ENCODE data around the gene RAB14.

Gene RAB14

GRCh38 chr9:121219530-121219929, 17.9 kb upstream of the RAB14 start:
- no peak for DNase-seq (ENCODE audit: low read depth)

- no peak for DNase-seq (ENCODE audit: low read depth)
Observed at GRCh38 chr9:121218357-121219027, 16.8 kb upstream of the RAB14 start.

- no peak for DNase-seq (ENCODE audit: low read depth)
Observed at GRCh38 chr9:121217609-121218292, 16.1 kb upstream of the RAB14 start.

GRCh38 chr9:121216271-121216805, 14.7 kb upstream of the RAB14 start:
- no peak for DNase-seq (ENCODE audit: low read depth)

GRCh38 chr9:121214005-121214404, 12.3 kb upstream of the RAB14 start:
- no peak for DNase-seq (ENCODE audit: low read depth)

- DNase-seq (ENCODE audit: low read depth) = peak; percentile 78
Observed at GRCh38 chr9:121213136-121213806, 11.6 kb upstream of the RAB14 start.

GRCh38 chr9:121210536-121210935, 8.9 kb upstream of the RAB14 start:
- DNase-seq (ENCODE audit: low read depth) = no peak

- no peak for DNase-seq (ENCODE audit: low read depth)
Observed at GRCh38 chr9:121207371-121207940, 5.8 kb upstream of the RAB14 start.

- DNase-seq (ENCODE audit: low read depth) = peak; percentile 25
Observed at GRCh38 chr9:121206516-121207370, 5.1 kb upstream of the RAB14 start.

GRCh38 chr9:121204611-121205010, 2.9 kb upstream of the RAB14 start:
- no peak for DNase-seq (ENCODE audit: low read depth)

- DNase-seq (ENCODE audit: low read depth) = no peak
Observed at GRCh38 chr9:121204121-121204520, 2.5 kb upstream of the RAB14 start.

- no peak for DNase-seq (ENCODE audit: low read depth)
Observed at GRCh38 chr9:121201045-121201737, 478 bp downstream of the RAB14 start.

- no peak for DNase-seq (ENCODE audit: low read depth)
Observed at GRCh38 chr9:121200356-121200755, 1.3 kb downstream of the RAB14 start.

- DNase-seq (ENCODE audit: low read depth) = no peak
Observed at GRCh38 chr9:121199921-121200320, 1.7 kb downstream of the RAB14 start.

GRCh38 chr9:121198512-121199042, 3.1 kb downstream of the RAB14 start:
- DNase-seq (ENCODE audit: low read depth) = no peak

- no peak for DNase-seq (ENCODE audit: low read depth)
Observed at GRCh38 chr9:121197132-121197531, 4.5 kb downstream of the RAB14 start.

GRCh38 chr9:121196389-121196788, 5.3 kb downstream of the RAB14 start:
- DNase-seq (ENCODE audit: low read depth) = no peak

- DNase-seq (ENCODE audit: low read depth) = no peak
Observed at GRCh38 chr9:121194730-121195129, 6.9 kb downstream of the RAB14 start.

- peak; percentile 12 for DNase-seq (ENCODE audit: low read depth)
Observed at GRCh38 chr9:121192959-121193640, 8.6 kb downstream of the RAB14 start.

- no peak for DNase-seq (ENCODE audit: low read depth)
Observed at GRCh38 chr9:121192518-121192917, 9.2 kb downstream of the RAB14 start.

All from fibroblast of gingiva (primary cell).